CD4-positive, alpha-beta T cell (primary cell): ENCODE data around the gene ARMC3. TPM values are rescaled to one million over a fixed set of nuclear protein-coding genes. Genes with fewer than 3 reads are reported as not detected.
"Not testable (repeated sequence)": the region's sequence is repeated elsewhere in the genome, so short reads cannot be mapped to it uniquely, and the experiment has no call there.

Experiments used
- ATAC-seq: fragments of 200-7000 bp; cut with Tn5 transposase; one replicate; pipeline ENCODE4 v1.10.0; 2022; ENCODE audit warnings: mild to moderate bottlenecking; ENCODE audit not compliant: poor library complexity
- CTCF ChIA-PET: fragments of 350-600 bp; sonication (Branson Sonifier 250); formaldehyde crosslinking; loops from one replicate; lab custom pipeline; 2021; ENCODE audit warnings: antibody characterized with exemption, inconsistent platforms; lab: Charles Lee
- POLR2A ChIA-PET: fragments of 350-600 bp; sonication (Branson Sonifier 250); formaldehyde crosslinking; loops from one replicate; lab custom pipeline; 2021; ENCODE audit warnings: antibody characterized with exemption, inconsistent platforms; lab: Charles Lee
- DNase-seq, 14 experiments: peaks; one replicate each; pipeline ENCODE4 v3.0.0-alpha.2; 2013 to 2020; ENCODE audit warnings: mixed read lengths in 2 of 14
- H3K27ac ChIP-seq, 2 donors: one replicate each; pipeline versions ENCODE4 v1.5.1 to v1.7.0; 2013; ENCODE audit warnings: low read length in 2 of 2, low read depth in 1 of 2, mild to moderate bottlenecking in 1 of 2
- H3K27me3 ChIP-seq, 2 experiments: 1 replicate in 1 of 2; 2 replicates in 1 of 2; pipeline versions ENCODE4 v1.6.1 to v1.7.0; 2013; ENCODE audit warnings: low read length in 2 of 2, control low read depth in 1 of 2, mild to moderate bottlenecking in 1 of 2, moderate library complexity in 1 of 2; ENCODE audit not compliant: insufficient read depth in 2 of 2, control insufficient read depth in 1 of 2
- H3K36me3 ChIP-seq: one replicate; pipeline ENCODE4 v1.6.1; 2013; ENCODE audit warnings: low read length, control low read depth; ENCODE audit not compliant: insufficient read depth
- H3K4me1 ChIP-seq: one replicate; pipeline ENCODE4 v1.6.1; 2013; ENCODE audit warnings: low read length, control low read depth; ENCODE audit not compliant: insufficient read depth
- H3K4me3 ChIP-seq: one replicate; pipeline ENCODE4 v1.5.1; 2013; ENCODE audit warnings: mild to moderate bottlenecking, low read length, moderate library complexity
- H3K9me3 ChIP-seq, 2 experiments: 1 replicate in 1 of 2; 2 replicates in 1 of 2; pipeline versions ENCODE4 v1.6.1 to v1.7.0; 2013; ENCODE audit warnings: low read length in 2 of 2, mild to moderate bottlenecking in 2 of 2, control low read depth in 1 of 2, moderate library complexity in 1 of 2; ENCODE audit not compliant: control insufficient read depth in 1 of 2, insufficient read depth in 1 of 2
- H3K27ac Mint-ChIP-seq: one replicate; pipeline ENCODE4 v1.8.0; 2020; ENCODE audit warnings: mixed read lengths
- H3K27me3 Mint-ChIP-seq: one replicate; pipeline ENCODE4 v1.8.0; 2021; ENCODE audit warnings: mixed read lengths
- H3K36me3 Mint-ChIP-seq: one replicate; pipeline ENCODE4 v1.8.0; 2021; ENCODE audit warnings: low read depth, mixed read lengths
- H3K4me1 Mint-ChIP-seq: one replicate; pipeline ENCODE4 v1.8.0; 2021; ENCODE audit warnings: low read depth, mixed read lengths
- H3K4me3 Mint-ChIP-seq: one replicate; pipeline ENCODE4 v1.8.0; 2020; ENCODE audit warnings: mild to moderate bottlenecking, mixed read lengths
- H3K9me3 Mint-ChIP-seq: one replicate; pipeline ENCODE4 v1.8.0; 2020; ENCODE audit warnings: mixed read lengths
- intact Hi-C, 2 experiments: fragments of 100-400 bp; cut with DNase I in 1 of 2; cut with micrococcal nuclease in 1 of 2; formaldehyde crosslinking; loops; one replicate each; pipeline versions ENCODE4 v1.15.1 to v1.9.0; 2023 to 2025; cut with DNase I, micrococcal nuclease
- total RNA-seq, 174 experiments: library from RNA in 2 of 174; stranded (reverse) in 2 of 174; gene quantifications; one replicate each; pipeline ENCODE4 v1.2.3 and lab custom pipeline; 2021 to 2026
- TF ChIP-seq, protein P1 (sequence below): fragments of 200-600 bp; IDR thresholded peaks from one replicate; pipeline ENCODE4 v1.8.0; 2022; ENCODE audit warnings: antibody characterized with exemption, mild to moderate bottlenecking

The ARMC3 gene
- total RNA-seq, 2 experiments from 2014 or later, result not detected

GRCh38 chr10:22903694-22904093 is 24.2 kb upstream of the ARMC3 start:
- H3K9me3 ChIP-seq, result peaks cover 6 to 8% of the 10 kb centered on the region in 2 experiments
- no peak overlapping the region for H3K4me3 ChIP-seq
- CTCF ChIA-PET, result interaction anchor here (0.5 kb wide), 1 partner anchor 171 kb away, joined by 3 read pairs; no protein-coding TSS in a partner anchor
- Mint-ChIP-seq H3K36me3 (peaks cover 7% of the 10 kb centered on the region), H3K4me3 (no peak overlapping the region), H3K9me3 (peaks cover 10% of the 10 kb centered on the region), H3K27me3 (no peaks in the 10 kb centered on the region), H3K27ac (no peak overlapping the region), H3K4me1 (no peaks in the 10 kb centered on the region)
- no peak for DNase-seq
- TF ChIP-seq, protein P1, sequence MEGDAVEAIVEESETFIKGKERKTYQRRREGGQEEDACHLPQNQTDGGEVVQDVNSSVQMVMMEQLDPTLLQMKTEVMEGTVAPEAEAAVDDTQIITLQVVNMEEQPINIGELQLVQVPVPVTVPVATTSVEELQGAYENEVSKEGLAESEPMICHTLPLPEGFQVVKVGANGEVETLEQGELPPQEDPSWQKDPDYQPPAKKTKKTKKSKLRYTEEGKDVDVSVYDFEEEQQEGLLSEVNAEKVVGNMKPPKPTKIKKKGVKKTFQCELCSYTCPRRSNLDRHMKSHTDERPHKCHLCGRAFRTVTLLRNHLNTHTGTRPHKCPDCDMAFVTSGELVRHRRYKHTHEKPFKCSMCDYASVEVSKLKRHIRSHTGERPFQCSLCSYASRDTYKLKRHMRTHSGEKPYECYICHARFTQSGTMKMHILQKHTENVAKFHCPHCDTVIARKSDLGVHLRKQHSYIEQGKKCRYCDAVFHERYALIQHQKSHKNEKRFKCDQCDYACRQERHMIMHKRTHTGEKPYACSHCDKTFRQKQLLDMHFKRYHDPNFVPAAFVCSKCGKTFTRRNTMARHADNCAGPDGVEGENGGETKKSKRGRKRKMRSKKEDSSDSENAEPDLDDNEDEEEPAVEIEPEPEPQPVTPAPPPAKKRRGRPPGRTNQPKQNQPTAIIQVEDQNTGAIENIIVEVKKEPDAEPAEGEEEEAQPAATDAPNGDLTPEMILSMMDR, result no peak
- H3K27me3 ChIP-seq, result no peaks in the 10 kb centered on the region
- H3K36me3 ChIP-seq, result no peaks in the 10 kb centered on the region
- POLR2A ChIA-PET, result interaction anchor here (0.6 kb wide), 1 partner anchor 756 kb away, joined by 3 read pairs; no protein-coding TSS in a partner anchor
- intact Hi-C loops, result no loop called here
- ATAC-seq, result no peak
- no peaks in the 10 kb centered on the region for H3K4me1 ChIP-seq
- no peak overlapping the region for H3K27ac ChIP-seq

GRCh38 chr10:22906767-22907166 is 21.1 kb upstream of the ARMC3 start:
- ChIA-PET POLR2A (no interaction called here), CTCF (interaction anchor here (0.5 kb wide), 1 partner anchor 598 kb away, joined by 3 read pairs; no protein-coding TSS in a partner anchor)
- H3K36me3 ChIP-seq, result no peaks in the 10 kb centered on the region
- H3K4me1 ChIP-seq, result no peaks in the 10 kb centered on the region
- H3K4me3 ChIP-seq, result no peak overlapping the region
- peaks cover 16% of the 10 kb centered on the region for H3K9me3 Mint-ChIP-seq
- H3K27ac ChIP-seq, result no peak overlapping the region
- DNase-seq, result no peak
- intact Hi-C loops, result no loop called here
- no peaks in the 10 kb centered on the region for H3K4me1 Mint-ChIP-seq
- H3K4me3 Mint-ChIP-seq, result no peak overlapping the region
- no peak for ATAC-seq
- H3K36me3 Mint-ChIP-seq, result peaks cover 7% of the 10 kb centered on the region
- H3K27me3 ChIP-seq, result no peaks in the 10 kb centered on the region
- TF ChIP-seq, protein P1, result no peak
- no peaks in the 10 kb centered on the region for H3K27me3 Mint-ChIP-seq
- H3K27ac Mint-ChIP-seq, result no peak overlapping the region
- H3K9me3 ChIP-seq, result peaks cover 10 to 13% of the 10 kb centered on the region in 2 experiments

GRCh38 chr10:22908837-22909236 is 19.0 kb upstream of the ARMC3 start:
- intact Hi-C loops, result no loop called here
- H3K27ac ChIP-seq, result no peak overlapping the region
- H3K4me1 ChIP-seq, result no peaks in the 10 kb centered on the region
- no peak for DNase-seq
- Mint-ChIP-seq H3K36me3 (peaks cover 7% of the 10 kb centered on the region), H3K4me3 (no peak overlapping the region), H3K4me1 (no peaks in the 10 kb centered on the region), H3K27ac (no peak overlapping the region), H3K27me3 (no peaks in the 10 kb centered on the region), H3K9me3 (peaks cover 13% of the 10 kb centered on the region)
- CTCF ChIA-PET, result no interaction called here
- H3K9me3 ChIP-seq, result peaks cover 10 to 13% of the 10 kb centered on the region in 2 experiments
- H3K27me3 ChIP-seq, result no peaks in the 10 kb centered on the region
- H3K4me3 ChIP-seq, result no peak overlapping the region
- TF ChIP-seq, protein P1, result no peak
- POLR2A ChIA-PET, result no interaction called here
- ATAC-seq, result no peak
- H3K36me3 ChIP-seq, result no peaks in the 10 kb centered on the region

DNA sequence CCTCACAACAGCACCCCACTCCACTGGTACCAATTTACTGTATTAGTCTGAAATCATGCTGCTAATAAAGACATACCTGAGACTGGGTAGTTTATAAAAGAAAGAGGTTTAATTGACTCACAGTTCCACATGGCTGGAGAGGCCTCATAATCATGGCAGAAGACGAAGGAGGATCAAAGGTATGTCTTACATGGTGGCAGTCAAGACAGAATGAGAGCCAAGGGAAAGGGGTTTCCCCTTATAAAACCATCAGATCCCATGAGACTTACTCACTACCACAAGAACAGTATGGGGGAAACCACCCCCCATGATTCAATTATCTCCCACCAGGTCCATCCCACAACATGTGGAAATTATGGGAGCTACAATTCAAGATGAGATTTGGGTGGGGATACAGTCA is 18.2 kb upstream of the ARMC3 start:
- H3K36me3 ChIP-seq, H3K27ac Mint-ChIP-seq, H3K27me3 Mint-ChIP-seq, CTCF ChIA-PET, intact Hi-C loops, H3K4me3 Mint-ChIP-seq, H3K4me1 Mint-ChIP-seq, H3K27me3 ChIP-seq, DNase-seq, H3K36me3 Mint-ChIP-seq, ATAC-seq, POLR2A ChIA-PET, H3K4me3 ChIP-seq, H3K27ac ChIP-seq, H3K4me1 ChIP-seq: not testable (repeated sequence)
- peaks cover 13% of the 10 kb centered on the region for H3K9me3 Mint-ChIP-seq
- H3K9me3 ChIP-seq, result peaks cover 10 to 13% of the 10 kb centered on the region in 2 experiments
